OCI-LY1 (cell line): ENCODE results near the gene PVALEF.

Experiments used
- H2AFZ ChIP-seq: fragments of 200-600 bp; sonication (generic), shearing (Covaris generic); 2 replicates; pipeline ENCODE4 v1.6.0; 2014; ENCODE audit warnings: antibody characterized with exemption, mild to moderate bottlenecking, low read length
- H3F3A ChIP-seq: fragments of 200-600 bp; sonication (generic), shearing (Covaris generic); 2 replicates; pipeline ENCODE4 v1.6.0; 2014; ENCODE audit warnings: mild to moderate bottlenecking, antibody characterized with exemption, low read length, moderate library complexity; ENCODE audit not compliant: insufficient read depth
- H3K27ac ChIP-seq: fragments of 200-600 bp; sonication (generic); 2 replicates; pipeline ENCODE4 v1.5.1; 2014; ENCODE audit warnings: low read length, mixed run types, mild to moderate bottlenecking, low read depth; ENCODE audit not compliant: poor library complexity, severe bottlenecking
- H3K27me3 ChIP-seq: fragments of 200-600 bp; sonication (generic); 2 replicates; pipeline ENCODE4 v1.6.0; 2014; ENCODE audit warnings: antibody characterized with exemption, mild to moderate bottlenecking, low read length, moderate library complexity; ENCODE audit not compliant: insufficient read depth
- H3K36me3 ChIP-seq: fragments of 200-600 bp; sonication (generic); 2 replicates; pipeline ENCODE4 v1.6.1; 2014; ENCODE audit warnings: mild to moderate bottlenecking, antibody characterized with exemption, low read length, moderate library complexity, mixed read lengths; ENCODE audit not compliant: insufficient read depth
- H3K4me1 ChIP-seq: fragments of 200-600 bp; sonication (generic); 2 replicates; pipeline ENCODE4 v1.5.1; 2014; ENCODE audit warnings: mild to moderate bottlenecking, low read length, moderate library complexity; ENCODE audit not compliant: insufficient read depth, severe bottlenecking
- H3K4me2 ChIP-seq: fragments of 200-600 bp; sonication (generic), shearing (Covaris generic); 2 replicates; pipeline ENCODE4 v1.6.1; 2014; ENCODE audit warnings: low read length
- H3K4me3 ChIP-seq: fragments of 200-600 bp; sonication (generic); 2 replicates; pipeline ENCODE4 v1.5.1; 2014; ENCODE audit warnings: low read length, low read depth, mild to moderate bottlenecking, mixed read lengths; ENCODE audit not compliant: poor library complexity, severe bottlenecking
- H3K79me2 ChIP-seq: fragments of 200-600 bp; shearing (Covaris generic); 2 replicates; pipeline ENCODE4 v1.6.1; 2016; ENCODE audit warnings: mixed run types, low read length, mixed read lengths; ENCODE audit not compliant: insufficient read depth
- H3K9ac ChIP-seq: fragments of 200-600 bp; sonication (generic), shearing (Covaris generic); 2 replicates; pipeline ENCODE4 v1.6.1; 2014; ENCODE audit warnings: mild to moderate bottlenecking, low read length, mixed read lengths
- H3K9me2 ChIP-seq: fragments of 200-600 bp; sonication (generic), shearing (Covaris generic); 2 replicates; pipeline ENCODE4 v1.6.1; 2014; ENCODE audit warnings: low read depth, mild to moderate bottlenecking, low read length, mixed read lengths
- H3K9me3 ChIP-seq: fragments of 200-600 bp; shearing (Covaris generic); 2 replicates; pipeline ENCODE4 v1.6.1; 2014; ENCODE audit warnings: low read length, mixed read lengths
- H4K20me1 ChIP-seq: fragments of 200-600 bp; sonication (generic), shearing (Covaris generic); 2 replicates; pipeline ENCODE4 v1.6.0; 2016; ENCODE audit warnings: mild to moderate bottlenecking, low read length; ENCODE audit not compliant: insufficient read depth
- CTCF ChIP-seq: fragments of 200-600 bp; sonication (generic), shearing (Covaris generic); IDR thresholded peaks from 2 replicates; pipeline ENCODE4 v1.5.1; 2017; ENCODE audit warnings: mild to moderate bottlenecking, antibody characterized with exemption, low read length, moderate library complexity, mixed read lengths
- EZH2 ChIP-seq: fragments of 200-600 bp; sonication (generic), shearing (Covaris generic); IDR thresholded peaks from 2 replicates; pipeline ENCODE4 v1.8.0; 2017; ENCODE audit warnings: borderline replicate concordance, mixed run types, mild to moderate bottlenecking, antibody characterized with exemption, low read length, moderate library complexity, mixed read lengths

Gene PVALEF

GRCh38 chr17:81120149-81120484, 45.2 kb upstream of the PVALEF start:
- Histone ChIP-seq H3F3A (no peaks in the 10 kb centered on the region), H3K4me1 (no peaks in the 10 kb centered on the region), H3K4me3 (no peak overlapping the region)

GRCh38 chr17:81120695-81121621, 44.3 kb upstream of the PVALEF start:
- no peaks in the 10 kb centered on the region for H3K36me3 ChIP-seq
- no peaks in the 10 kb centered on the region for H3K9me2 ChIP-seq
- H3K9me3 ChIP-seq = no peaks in the 10 kb centered on the region
- H3F3A ChIP-seq = no peaks in the 10 kb centered on the region
- no peaks in the 10 kb centered on the region for H4K20me1 ChIP-seq
- no peaks in the 10 kb centered on the region for H3K79me2 ChIP-seq
- H3K4me3 ChIP-seq = no peak overlapping the region
- no peak overlapping the region for H3K27ac ChIP-seq
- no peak overlapping the region for H3K4me2 ChIP-seq
- no peak overlapping the region for H3K9ac ChIP-seq
- no peak for TF ChIP-seq EZH2
- no peak for TF ChIP-seq CTCF
- no peaks in the 10 kb centered on the region for H3K4me1 ChIP-seq
- H3K27me3 ChIP-seq = no peaks in the 10 kb centered on the region
- H2AFZ ChIP-seq = no peak overlapping the region

More at GRCh38 chr17:81120149-81120484, 45.2 kb upstream of the PVALEF start:
- H3K27ac ChIP-seq = no peak overlapping the region
- H3K4me2 ChIP-seq = no peak overlapping the region
- H2AFZ ChIP-seq = no peak overlapping the region
- TF ChIP-seq CTCF (no peak), EZH2 (no peak)
- H4K20me1 ChIP-seq = no peaks in the 10 kb centered on the region
- H3K79me2 ChIP-seq = no peaks in the 10 kb centered on the region
- no peaks in the 10 kb centered on the region for H3K9me2 ChIP-seq
- no peaks in the 10 kb centered on the region for H3K9me3 ChIP-seq
- no peak overlapping the region for H3K9ac ChIP-seq
- no peaks in the 10 kb centered on the region for H3K36me3 ChIP-seq
- no peaks in the 10 kb centered on the region for H3K27me3 ChIP-seq

- TF ChIP-seq CTCF (no peak), EZH2 (no peak)
- no peaks in the 10 kb centered on the region for H3F3A ChIP-seq
- H3K36me3 ChIP-seq = no peaks in the 10 kb centered on the region
- no peak overlapping the region for H3K27ac ChIP-seq
- H3K4me1 ChIP-seq = no peaks in the 10 kb centered on the region
- no peak overlapping the region for H3K4me2 ChIP-seq
- H3K79me2 ChIP-seq = no peaks in the 10 kb centered on the region
- H4K20me1 ChIP-seq = no peaks in the 10 kb centered on the region
- H3K27me3 ChIP-seq = no peaks in the 10 kb centered on the region
- H2AFZ ChIP-seq = no peak overlapping the region
- H3K9me3 ChIP-seq = no peaks in the 10 kb centered on the region
- no peaks in the 10 kb centered on the region for H3K9me2 ChIP-seq
- no peak overlapping the region for H3K4me3 ChIP-seq
- H3K9ac ChIP-seq = no peak overlapping the region
Measured at GRCh38 chr17:81121841-81122733, 43.2 kb upstream of the PVALEF start.
